ENCODE data around the gene SDHAF4. TPM values are rescaled to one million over a fixed set of nuclear protein-coding genes. Genes with fewer than 3 reads are reported as not detected.

SDHAF4 gene
- total RNA-seq, 6 experiments from 2014 or later: 2.9 to 5.5 (median 4.5) TPM

- TF ChIP-seq POLR2A (IDR thresholded peaks at IDR 0.05): no peak
- TF ChIP-seq CTCF (IDR thresholded peaks at IDR 0.05): no peak
- Histone ChIP-seq H3K36me3 (no peaks in the 10 kb centered on the region), H3K9me3 (no peaks in the 10 kb centered on the region), H3K27ac (no peak overlapping the region), H3K4me3 (no peak overlapping the region), H3K4me1 (peaks cover 0 to 6% (median 0%) of the 10 kb centered on the region in 4 donors), H3K27me3 (no peaks in the 10 kb centered on the region)
- ATAC-seq (no peak), DNase-seq (no peak)
- 98% methylated on average over 2 of the region's 2 CpGs for WGBS (ENCODE audit: insufficient coverage, low coverage, low lambda C conversion rate, missing lambda C conversion rate)
- intact Hi-C loops (cut with DNase I): no loop called here
Measured at GRCh38 chr6:70530023-70530422, 36.7 kb upstream of the SDHAF4 start.

- ATAC-seq (no peak), DNase-seq (no peak)
- Histone ChIP-seq H3K27me3 (no peaks in the 10 kb centered on the region), H3K27ac (no peak overlapping the region), H3K9me3 (no peaks in the 10 kb centered on the region), H3K4me3 (no peak overlapping the region), H3K36me3 (no peaks in the 10 kb centered on the region), H3K4me1 (no peaks in the 10 kb centered on the region)
- intact Hi-C loops (cut with DNase I): no loop called here
- no peak for TF ChIP-seq CTCF (IDR thresholded peaks at IDR 0.05)
- WGBS (ENCODE audit: insufficient coverage, low coverage, low lambda C conversion rate, missing lambda C conversion rate): 100% methylated on average over 1 of the region's 1 CpG
Measured at GRCh38 chr6:70531133-70531532, 35.6 kb upstream of the SDHAF4 start.

GRCh38 chr6:70537266-70537665 lies 29.5 kb upstream of the SDHAF4 start:
- no peak for ATAC-seq
- Histone ChIP-seq H3K27me3 (no peaks in the 10 kb centered on the region), H3K9me3 (no peaks in the 10 kb centered on the region), H3K36me3 (no peaks in the 10 kb centered on the region), H3K27ac (no peak overlapping the region), H3K4me3 (no peak overlapping the region), H3K4me1 (no peaks in the 10 kb centered on the region)
- TF ChIP-seq POLR2A (IDR thresholded peaks at IDR 0.05): no peak
- no peak for TF ChIP-seq CTCF (IDR thresholded peaks at IDR 0.05)
- intact Hi-C loops (cut with DNase I): no loop called here
- no peak for DNase-seq
- WGBS (ENCODE audit: insufficient coverage, low coverage, low lambda C conversion rate, missing lambda C conversion rate): 76% methylated on average over 1 of the region's 1 CpG

GRCh38 chr6:70538376-70538775 lies 28.4 kb upstream of the SDHAF4 start:
- Histone ChIP-seq H3K4me1 (no peaks in the 10 kb centered on the region), H3K36me3 (no peaks in the 10 kb centered on the region), H3K9me3 (no peaks in the 10 kb centered on the region), H3K27ac (no peak overlapping the region), H3K27me3 (no peaks in the 10 kb centered on the region), H3K4me3 (no peak overlapping the region)
- WGBS (ENCODE audit: insufficient coverage, low coverage, low lambda C conversion rate, missing lambda C conversion rate): 79% methylated on average over 1 of the region's 1 CpG
- intact Hi-C loops (cut with DNase I): no loop called here
- no peak for TF ChIP-seq POLR2A (IDR thresholded peaks at IDR 0.05)
- no peak for TF ChIP-seq CTCF (IDR thresholded peaks at IDR 0.05)
- DNase-seq (no peak), ATAC-seq (no peak)

- TF ChIP-seq CTCF (IDR thresholded peaks at IDR 0.05) (peak in 3 of 4 donors; percentile 15 to 27 (median 17)), POLR2A (IDR thresholded peaks at IDR 0.05) (no peak)
- H3K9me3 ChIP-seq: no peaks in the 10 kb centered on the region
- H3K36me3 ChIP-seq: no peaks in the 10 kb centered on the region
- no peaks in the 10 kb centered on the region for H3K4me1 ChIP-seq
- ATAC-seq (peak in 2 of 4 donors; percentile 28 to 31), DNase-seq (no peak)
- intact Hi-C loops (cut with DNase I): no loop called here
- no peaks in the 10 kb centered on the region for H3K27me3 ChIP-seq
- H3K27ac ChIP-seq: no peak overlapping the region
- no peak overlapping the region for H3K4me3 ChIP-seq
Measured at GRCh38 chr6:70547313-70547712, 19.4 kb upstream of the SDHAF4 start.
